ENCODE data around the gene KRT36.

- peak in 1 of 2 donors; percentile 50 for TF ChIP-seq CTCF (conservative IDR thresholded peaks at IDR 0.05 in 1 of 2, IDR thresholded peaks at IDR 0.05 in 1 of 2; ENCODE audit: extremely low read depth in 1 of 2, insufficient read depth in 1 of 2, low read depth in 1 of 2, low read length in 2 of 2)
- no peak for TF ChIP-seq EZH2 (IDR thresholded peaks at IDR 0.05; ENCODE audit: borderline replicate concordance, low read length)
These were observed 33.5 kb downstream of the KRT36 start for GRCh38 chr17:41456204-41456603.
